ENCODE measurements around the gene NGEF.
"Not testable (repeated sequence)": the region's sequence is repeated elsewhere in the genome, so short reads cannot be mapped to it uniquely, and the experiment has no call there.

The NGEF gene

DNA sequence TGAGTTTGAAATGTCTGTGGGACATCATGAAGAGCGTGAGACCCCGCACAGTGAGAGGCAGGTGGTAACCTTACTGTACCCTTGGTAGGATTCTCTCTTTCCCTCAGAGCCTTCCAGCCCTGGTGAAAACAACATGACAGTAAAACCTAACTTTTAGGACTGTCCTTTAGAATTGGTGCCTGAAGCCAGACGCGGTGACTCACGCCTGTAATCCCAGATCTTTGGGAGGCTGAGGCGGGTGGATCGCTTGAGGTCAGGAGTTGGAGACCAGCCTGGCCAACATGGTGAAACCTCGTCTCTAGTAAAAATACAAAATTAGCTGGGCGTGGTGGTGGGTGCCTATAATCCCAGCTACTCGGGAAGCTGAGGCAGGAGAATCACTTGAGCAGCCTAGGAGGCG lies 161.0 kb downstream of the NGEF start:
- not testable (repeated sequence) for H3K4ac ChIP-seq (ENCODE audit: low read depth, low read length); H3K14ac ChIP-seq (ENCODE audit: low read length); H3K79me1 ChIP-seq (ENCODE audit: low read length); H3K23ac ChIP-seq (ENCODE audit: low read length); H2AK5ac ChIP-seq (ENCODE audit: low read length); H3K4me2 ChIP-seq (ENCODE audit: low read length); H4K91ac ChIP-seq (ENCODE audit: low read depth, low read length); H3K27ac ChIP-seq (ENCODE audit: low read depth, low read length); H3K79me2 ChIP-seq (ENCODE audit: control insufficient read depth, insufficient read depth, low read length, poor library complexity); H3K9ac ChIP-seq (ENCODE audit: low read length); H2BK120ac ChIP-seq (ENCODE audit: insufficient read depth, low read length, poor library complexity); H3K4me1 ChIP-seq (ENCODE audit: control insufficient read depth in 1 of 2, insufficient read depth in 2 of 2, low read length in 2 of 2); H3K18ac ChIP-seq (ENCODE audit: low read length); H3K9me3 ChIP-seq (ENCODE audit: insufficient read depth, low read depth, low read length); H4K8ac ChIP-seq (ENCODE audit: low read depth, low read length); H2BK5ac ChIP-seq (ENCODE audit: low read depth, low read length, poor library complexity); H3K27me3 ChIP-seq (ENCODE audit: insufficient read depth, low read length); H4K12ac ChIP-seq (ENCODE audit: low read depth, low read length); H3K4me3 ChIP-seq (ENCODE audit: low read depth, low read length); H2BK12ac ChIP-seq (ENCODE audit: low read length); H2AFZ ChIP-seq (ENCODE audit: insufficient read depth, low read length, poor library complexity)
- WGBS (ENCODE audit: extremely low coverage, insufficient coverage, insufficient read length) = no CpG with 5 or more reads among the region's 11 CpGs
- DNase-seq = peak; percentile 15 to 39
- peaks cover 33 to 45% of the 10 kb centered on the region in 2 experiments for H3K36me3 ChIP-seq (ENCODE audit: control insufficient read depth in 1 of 2, insufficient read depth in 2 of 2, low read length in 2 of 2)

DNA sequence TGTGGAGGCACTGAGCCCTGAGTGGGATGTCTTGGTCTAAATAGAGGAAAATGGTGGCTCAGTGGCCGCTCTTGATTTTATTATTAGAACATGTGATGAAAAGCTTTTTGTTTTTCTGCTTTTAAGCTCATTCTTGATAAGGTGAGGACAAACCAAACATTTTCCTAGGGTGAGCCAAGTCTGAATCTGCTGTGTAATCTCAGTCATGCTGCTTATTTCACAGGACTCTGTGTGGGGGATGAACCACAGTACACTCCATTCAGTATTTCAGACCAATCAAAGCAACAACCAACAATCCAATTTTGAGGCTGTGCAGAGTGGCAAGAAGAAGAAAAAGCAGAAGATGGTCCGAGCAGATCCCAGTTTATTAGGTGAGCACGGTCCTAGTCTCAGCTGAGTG lies 163.0 kb downstream of the NGEF start:
- Histone ChIP-seq H3K4ac (ENCODE audit: low read depth, low read length) (no peak overlapping the region), H3K9me3 (ENCODE audit: insufficient read depth, low read depth, low read length) (no peaks in the 10 kb centered on the region), H3K27me3 (ENCODE audit: insufficient read depth, low read length) (no peaks in the 10 kb centered on the region), H4K12ac (ENCODE audit: low read depth, low read length) (no peak overlapping the region), H3K14ac (ENCODE audit: low read length) (no peak overlapping the region), H2AK5ac (ENCODE audit: low read length) (no peak overlapping the region), H3K79me1 (ENCODE audit: low read length) (no peaks in the 10 kb centered on the region), H2BK5ac (ENCODE audit: low read depth, low read length, poor library complexity) (no peak overlapping the region), H2BK12ac (ENCODE audit: low read length) (no peak overlapping the region), H4K91ac (ENCODE audit: low read depth, low read length) (no peak overlapping the region), H3K18ac (ENCODE audit: low read length) (no peak overlapping the region), H2BK120ac (ENCODE audit: insufficient read depth, low read length, poor library complexity) (no peak overlapping the region), H4K8ac (ENCODE audit: low read depth, low read length) (no peak overlapping the region), H3K36me3 (ENCODE audit: control insufficient read depth in 1 of 2, insufficient read depth in 2 of 2, low read length in 2 of 2) (peaks cover 23 to 40% of the 10 kb centered on the region in 2 experiments), H3K27ac (ENCODE audit: low read depth, low read length) (no peak overlapping the region), H3K9ac (ENCODE audit: low read length) (no peak overlapping the region), H3K4me1 (ENCODE audit: control insufficient read depth in 1 of 2, insufficient read depth in 2 of 2, low read length in 2 of 2) (no peaks in the 10 kb centered on the region), H3K23ac (ENCODE audit: low read length) (no peak overlapping the region), H3K79me2 (ENCODE audit: control insufficient read depth, insufficient read depth, low read length, poor library complexity) (no peaks in the 10 kb centered on the region), H3K4me3 (ENCODE audit: low read depth, low read length) (no peak overlapping the region), H2AFZ (ENCODE audit: insufficient read depth, low read length, poor library complexity) (no peak overlapping the region), H3K4me2 (ENCODE audit: low read length) (no peak overlapping the region)
- no CpG with 5 or more reads among the region's 3 CpGs for WGBS (ENCODE audit: extremely low coverage, insufficient coverage, insufficient read length)
- DNase-seq = no peak

GRCh38 chr2:232846055-232846454 lies 167.0 kb downstream of the NGEF start:
- Histone ChIP-seq H4K12ac (ENCODE audit: low read depth, low read length) (no peak overlapping the region), H2AFZ (ENCODE audit: insufficient read depth, low read length, poor library complexity) (no peak overlapping the region), H2BK120ac (ENCODE audit: insufficient read depth, low read length, poor library complexity) (no peak overlapping the region), H3K27me3 (ENCODE audit: insufficient read depth, low read length) (no peaks in the 10 kb centered on the region), H3K36me3 (ENCODE audit: control insufficient read depth in 1 of 2, insufficient read depth in 2 of 2, low read length in 2 of 2) (peaks cover 27 to 44% of the 10 kb centered on the region in 2 experiments), H3K4ac (ENCODE audit: low read depth, low read length) (no peak overlapping the region), H3K14ac (ENCODE audit: low read length) (no peak overlapping the region), H3K18ac (ENCODE audit: low read length) (no peak overlapping the region), H3K9me3 (ENCODE audit: insufficient read depth, low read depth, low read length) (no peaks in the 10 kb centered on the region), H3K79me1 (ENCODE audit: low read length) (no peaks in the 10 kb centered on the region), H3K23ac (ENCODE audit: low read length) (no peak overlapping the region), H3K4me2 (ENCODE audit: low read length) (no peak overlapping the region), H2BK5ac (ENCODE audit: low read depth, low read length, poor library complexity) (no peak overlapping the region), H2BK12ac (ENCODE audit: low read length) (no peak overlapping the region), H3K4me3 (ENCODE audit: low read depth, low read length) (no peak overlapping the region), H3K79me2 (ENCODE audit: control insufficient read depth, insufficient read depth, low read length, poor library complexity) (no peaks in the 10 kb centered on the region), H3K4me1 (ENCODE audit: control insufficient read depth in 1 of 2, insufficient read depth in 2 of 2, low read length in 2 of 2) (no peaks in the 10 kb centered on the region), H4K91ac (ENCODE audit: low read depth, low read length) (no peak overlapping the region), H3K27ac (ENCODE audit: low read depth, low read length) (no peak overlapping the region), H4K8ac (ENCODE audit: low read depth, low read length) (no peak overlapping the region), H2AK5ac (ENCODE audit: low read length) (no peak overlapping the region), H3K9ac (ENCODE audit: low read length) (no peak overlapping the region)
- no peak for DNase-seq

GRCh38 chr2:232843834-232844233 lies 169.2 kb downstream of the NGEF start:
- Histone ChIP-seq H3K79me1 (ENCODE audit: low read length) (no peaks in the 10 kb centered on the region), H2BK120ac (ENCODE audit: insufficient read depth, low read length, poor library complexity) (no peak overlapping the region), H4K8ac (ENCODE audit: low read depth, low read length) (no peak overlapping the region), H3K18ac (ENCODE audit: low read length) (no peak overlapping the region), H3K23ac (ENCODE audit: low read length) (no peak overlapping the region), H3K4me3 (ENCODE audit: low read depth, low read length) (no peak overlapping the region), H3K4me1 (ENCODE audit: control insufficient read depth in 1 of 2, insufficient read depth in 2 of 2, low read length in 2 of 2) (no peaks in the 10 kb centered on the region), H3K27me3 (ENCODE audit: insufficient read depth, low read length) (no peaks in the 10 kb centered on the region), H4K12ac (ENCODE audit: low read depth, low read length) (no peak overlapping the region), H2BK12ac (ENCODE audit: low read length) (no peak overlapping the region), H3K27ac (ENCODE audit: low read depth, low read length) (no peak overlapping the region), H2AK5ac (ENCODE audit: low read length) (no peak overlapping the region), H3K36me3 (ENCODE audit: control insufficient read depth in 1 of 2, insufficient read depth in 2 of 2, low read length in 2 of 2) (peaks cover 19 to 33% of the 10 kb centered on the region in 2 experiments), H3K9ac (ENCODE audit: low read length) (no peak overlapping the region), H2BK5ac (ENCODE audit: low read depth, low read length, poor library complexity) (no peak overlapping the region), H3K79me2 (ENCODE audit: control insufficient read depth, insufficient read depth, low read length, poor library complexity) (no peaks in the 10 kb centered on the region), H3K14ac (ENCODE audit: low read length) (no peak overlapping the region), H3K4me2 (ENCODE audit: low read length) (no peak overlapping the region), H2AFZ (ENCODE audit: insufficient read depth, low read length, poor library complexity) (no peak overlapping the region), H3K9me3 (ENCODE audit: insufficient read depth, low read depth, low read length) (no peaks in the 10 kb centered on the region), H3K4ac (ENCODE audit: low read depth, low read length) (no peak overlapping the region), H4K91ac (ENCODE audit: low read depth, low read length) (no peak overlapping the region)
- whole genome bisulfite sequencing (ENCODE audit: extremely low coverage, insufficient coverage, insufficient read length) = no CpG with 5 or more reads among the region's 3 CpGs
- DNase-seq = no peak
